ENCODE data around the gene RENBP.

DNA sequence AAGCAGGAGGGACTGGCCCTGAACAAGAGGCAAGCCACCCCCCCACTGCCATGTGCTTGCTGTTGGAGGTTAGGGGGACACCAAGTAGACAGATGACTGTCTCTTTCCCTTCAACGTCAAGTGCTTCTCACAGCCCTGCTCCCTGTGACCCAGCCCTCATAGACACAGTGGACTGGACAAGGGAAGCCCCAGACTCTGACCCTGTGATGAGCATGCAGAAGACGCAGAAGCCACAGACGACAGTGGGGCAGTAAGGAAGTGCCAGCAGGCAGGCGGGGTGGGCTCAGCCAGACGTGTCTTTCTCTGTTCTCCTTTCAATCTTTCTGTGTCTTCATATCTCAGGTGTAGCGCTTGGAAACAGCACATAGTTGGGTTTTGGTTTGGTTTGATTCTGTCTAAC is 56.1 kb downstream of the RENBP start:
- TF ChIP-seq, protein P1, sequence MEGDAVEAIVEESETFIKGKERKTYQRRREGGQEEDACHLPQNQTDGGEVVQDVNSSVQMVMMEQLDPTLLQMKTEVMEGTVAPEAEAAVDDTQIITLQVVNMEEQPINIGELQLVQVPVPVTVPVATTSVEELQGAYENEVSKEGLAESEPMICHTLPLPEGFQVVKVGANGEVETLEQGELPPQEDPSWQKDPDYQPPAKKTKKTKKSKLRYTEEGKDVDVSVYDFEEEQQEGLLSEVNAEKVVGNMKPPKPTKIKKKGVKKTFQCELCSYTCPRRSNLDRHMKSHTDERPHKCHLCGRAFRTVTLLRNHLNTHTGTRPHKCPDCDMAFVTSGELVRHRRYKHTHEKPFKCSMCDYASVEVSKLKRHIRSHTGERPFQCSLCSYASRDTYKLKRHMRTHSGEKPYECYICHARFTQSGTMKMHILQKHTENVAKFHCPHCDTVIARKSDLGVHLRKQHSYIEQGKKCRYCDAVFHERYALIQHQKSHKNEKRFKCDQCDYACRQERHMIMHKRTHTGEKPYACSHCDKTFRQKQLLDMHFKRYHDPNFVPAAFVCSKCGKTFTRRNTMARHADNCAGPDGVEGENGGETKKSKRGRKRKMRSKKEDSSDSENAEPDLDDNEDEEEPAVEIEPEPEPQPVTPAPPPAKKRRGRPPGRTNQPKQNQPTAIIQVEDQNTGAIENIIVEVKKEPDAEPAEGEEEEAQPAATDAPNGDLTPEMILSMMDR (IDR thresholded peaks at IDR 0.05): no peak
- TF ChIP-seq POLR2AphosphoS5 (IDR thresholded peaks at IDR 0.05) (no peak), POLR2A (IDR thresholded peaks at IDR 0.05) (no peak)
